ENCODE data around the gene MARVELD1. TPM values are rescaled to one million over a fixed set of nuclear protein-coding genes. Genes with fewer than 3 reads are reported as not detected.

Gene MARVELD1
- total RNA-seq, 4 donors from 2014 or later = 33.8 to 126 (median 58.7) TPM

DNA sequence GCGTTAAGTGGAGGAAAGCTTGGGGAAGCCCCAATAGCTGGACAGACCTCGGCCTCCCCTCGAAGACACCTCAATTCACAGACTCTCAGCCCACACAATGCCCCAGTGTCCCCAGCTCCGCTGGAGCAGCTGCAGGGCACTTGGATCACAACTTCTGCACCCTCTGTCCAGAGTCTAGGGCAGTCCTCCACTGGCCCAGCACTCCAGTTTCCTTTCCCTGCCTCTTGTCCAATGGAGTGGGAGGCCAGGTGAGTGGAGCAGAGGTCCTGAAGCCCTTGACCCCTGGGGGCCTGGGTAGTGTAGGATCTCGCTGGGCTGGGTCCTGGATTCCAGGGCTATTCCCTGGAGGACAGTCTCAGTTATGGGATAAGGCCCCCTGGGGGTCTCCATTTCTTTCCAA is 46.4 kb downstream of the MARVELD1 start:
- TF ChIP-seq POLR2AphosphoS5 (IDR thresholded peaks at IDR 0.05) = no peak
- no peak for TF ChIP-seq POLR2A (IDR thresholded peaks at IDR 0.05)
- no peak for TF ChIP-seq EP300 (IDR thresholded peaks at IDR 0.05)
- TF ChIP-seq, protein P1, sequence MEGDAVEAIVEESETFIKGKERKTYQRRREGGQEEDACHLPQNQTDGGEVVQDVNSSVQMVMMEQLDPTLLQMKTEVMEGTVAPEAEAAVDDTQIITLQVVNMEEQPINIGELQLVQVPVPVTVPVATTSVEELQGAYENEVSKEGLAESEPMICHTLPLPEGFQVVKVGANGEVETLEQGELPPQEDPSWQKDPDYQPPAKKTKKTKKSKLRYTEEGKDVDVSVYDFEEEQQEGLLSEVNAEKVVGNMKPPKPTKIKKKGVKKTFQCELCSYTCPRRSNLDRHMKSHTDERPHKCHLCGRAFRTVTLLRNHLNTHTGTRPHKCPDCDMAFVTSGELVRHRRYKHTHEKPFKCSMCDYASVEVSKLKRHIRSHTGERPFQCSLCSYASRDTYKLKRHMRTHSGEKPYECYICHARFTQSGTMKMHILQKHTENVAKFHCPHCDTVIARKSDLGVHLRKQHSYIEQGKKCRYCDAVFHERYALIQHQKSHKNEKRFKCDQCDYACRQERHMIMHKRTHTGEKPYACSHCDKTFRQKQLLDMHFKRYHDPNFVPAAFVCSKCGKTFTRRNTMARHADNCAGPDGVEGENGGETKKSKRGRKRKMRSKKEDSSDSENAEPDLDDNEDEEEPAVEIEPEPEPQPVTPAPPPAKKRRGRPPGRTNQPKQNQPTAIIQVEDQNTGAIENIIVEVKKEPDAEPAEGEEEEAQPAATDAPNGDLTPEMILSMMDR (IDR thresholded peaks at IDR 0.05) = no peak
- Histone ChIP-seq H3K27me3 (no peaks in the 10 kb centered on the region), H3K4me3 (no peak overlapping the region), H3K36me3 (peaks cover 0 to 82% of the 10 kb centered on the region in 2 donors), H3K27ac (peak overlapping the region in 3 of 4 donors; percentile 16 to 52 (median 47)), H3K9me3 (no peaks in the 10 kb centered on the region), H3K4me1 (peaks cover 0 to 13% (median 0%) of the 10 kb centered on the region in 3 donors)
- WGBS, 2 donors (ENCODE audit: low coverage in 1 of 2) = 80 to 100% methylated on average over 1 of the region's 5 CpGs
- no peak for ATAC-seq

GRCh38 chr10:97760461-97761257 is 47.1 kb downstream of the MARVELD1 start:
- H3K36me3 ChIP-seq = peaks cover 0 to 74% of the 10 kb centered on the region in 2 donors
- H3K27ac ChIP-seq = peak overlapping the region in 3 of 4 donors; percentile 16 to 59 (median 47)
- no peak for ATAC-seq
- 86 to 89% methylated on average over 1 to 2 of the region's 11 CpGs for WGBS, 2 donors (ENCODE audit: low coverage in 1 of 2)
- no peaks in the 10 kb centered on the region for H3K9me3 ChIP-seq
- H3K4me1 ChIP-seq = peaks cover 0 to 13% (median 0%) of the 10 kb centered on the region in 3 donors
- H3K4me3 ChIP-seq = no peak overlapping the region
- TF ChIP-seq POLR2AphosphoS5 (IDR thresholded peaks at IDR 0.05) = no peak
- TF ChIP-seq EP300 (IDR thresholded peaks at IDR 0.05) = no peak
- no peak for TF ChIP-seq POLR2A (IDR thresholded peaks at IDR 0.05)
- TF ChIP-seq, protein P1 (IDR thresholded peaks at IDR 0.05) = no peak
- H3K27me3 ChIP-seq = no peaks in the 10 kb centered on the region

DNA sequence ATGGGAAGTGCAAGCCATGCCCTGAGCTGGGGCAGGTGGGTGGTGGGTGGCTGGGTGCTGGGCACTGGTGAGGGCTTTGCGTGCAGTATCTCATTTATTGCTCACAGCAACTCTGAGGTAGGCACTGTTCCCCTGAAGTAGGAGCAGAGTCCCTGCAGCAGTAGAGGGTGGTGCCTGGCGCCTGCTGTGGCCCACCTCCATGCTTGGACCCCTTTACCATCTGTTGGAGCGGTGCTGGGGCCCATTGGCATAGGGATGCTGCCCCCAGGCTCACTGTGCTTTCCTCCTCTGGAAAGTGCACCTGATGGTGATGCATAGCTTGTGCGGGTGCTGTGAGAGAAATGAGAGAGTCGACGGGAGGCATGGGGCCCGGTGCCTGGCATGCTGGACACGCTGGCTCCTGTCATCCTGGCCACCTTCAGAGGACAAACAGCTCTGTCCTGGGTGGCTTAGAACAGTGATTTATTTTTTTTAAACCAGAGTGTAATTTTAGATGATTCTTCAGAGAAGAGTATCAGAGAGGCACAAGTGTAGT is 47.9 kb downstream of the MARVELD1 start:
- Histone ChIP-seq H3K27ac (peak overlapping the region in 1 of 4 donors; percentile 59), H3K4me3 (no peak overlapping the region), H3K36me3 (peaks cover 0 to 67% of the 10 kb centered on the region in 2 donors), H3K4me1 (peaks cover 0 to 13% (median 0%) of the 10 kb centered on the region in 3 donors), H3K9me3 (no peaks in the 10 kb centered on the region), H3K27me3 (no peaks in the 10 kb centered on the region)
- WGBS, 2 donors (ENCODE audit: low coverage in 1 of 2) = 60 to 98% methylated on average over 1 to 6 of the region's 8 CpGs
- TF ChIP-seq, protein P1 (IDR thresholded peaks at IDR 0.05) = no peak
- TF ChIP-seq POLR2A (IDR thresholded peaks at IDR 0.05) = no peak
- TF ChIP-seq POLR2AphosphoS5 (IDR thresholded peaks at IDR 0.05) = no peak
- TF ChIP-seq EP300 (IDR thresholded peaks at IDR 0.05) = no peak
- no peak for ATAC-seq

DNA sequence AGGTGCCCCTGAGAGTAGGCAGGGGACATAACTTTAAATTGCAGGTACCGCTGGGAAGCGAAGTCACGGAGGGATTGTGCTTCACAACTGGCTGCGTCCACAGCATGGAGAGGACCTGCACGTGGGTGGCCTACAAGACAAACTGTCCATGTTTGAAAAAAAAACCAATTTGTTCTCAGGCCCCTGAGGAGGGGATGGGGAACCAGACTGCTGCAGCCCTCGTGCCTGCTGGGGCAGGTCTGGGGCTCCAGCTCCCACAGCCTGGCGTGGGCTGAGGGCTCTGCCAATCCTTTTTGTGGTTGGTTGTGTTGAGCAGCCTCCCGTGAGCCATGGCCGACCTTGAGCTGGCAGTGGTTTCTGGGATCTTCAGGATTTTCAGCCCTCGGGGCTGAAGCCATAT is 48.5 kb downstream of the MARVELD1 start:
- no peaks in the 10 kb centered on the region for H3K9me3 ChIP-seq
- peaks cover 0 to 13% (median 0%) of the 10 kb centered on the region in 3 donors for H3K4me1 ChIP-seq
- peaks cover 0 to 61% of the 10 kb centered on the region in 2 donors for H3K36me3 ChIP-seq
- peaks cover 4% of the 10 kb centered on the region for H3K27me3 ChIP-seq
- no peak for TF ChIP-seq POLR2AphosphoS5 (IDR thresholded peaks at IDR 0.05)
- TF ChIP-seq POLR2A (IDR thresholded peaks at IDR 0.05) = no peak
- no peak for TF ChIP-seq EP300 (IDR thresholded peaks at IDR 0.05)
- TF ChIP-seq, protein P1 (IDR thresholded peaks at IDR 0.05) = no peak
- no peak for ATAC-seq
- 80 to 100% methylated on average over 1 to 3 of the region's 10 CpGs for WGBS, 2 donors (ENCODE audit: low coverage in 1 of 2)
- H3K27ac ChIP-seq = peak overlapping the region in 3 of 4 donors; percentile 37 to 59 (median 54)
- no peak overlapping the region for H3K4me3 ChIP-seq
